Ishikawa (cell line): ENCODE measurements around the gene BRICD5.

Experiments used
- CEBPB ChIP-seq: IDR thresholded peaks from 2 replicates; pipeline ENCODE4 v1.6.1; 2012
- CREB1 ChIP-seq: IDR thresholded peaks from 2 replicates; pipeline ENCODE4 v1.6.1; 2012; ENCODE audit warnings: low read depth
- EGR1 ChIP-seq: IDR thresholded peaks from 2 replicates; pipeline ENCODE4 v1.6.1; 2012
- EP300 ChIP-seq: IDR thresholded peaks from 2 replicates; pipeline ENCODE4 v1.6.1; 2012; ENCODE audit warnings: borderline replicate concordance
- FOXM1 ChIP-seq: IDR thresholded peaks from 2 replicates; pipeline ENCODE4 v1.6.1; 2012; ENCODE audit warnings: low read depth, borderline replicate concordance
- MAX ChIP-seq: IDR thresholded peaks from 2 replicates; pipeline ENCODE4 v1.6.1; 2012
- RAD21 ChIP-seq: IDR thresholded peaks from 2 replicates; pipeline ENCODE4 v1.6.1; 2012; ENCODE audit warnings: low read depth
- TAF1 ChIP-seq: IDR thresholded peaks from 2 replicates; pipeline ENCODE4 v1.6.1; 2012; ENCODE audit warnings: low read depth, mild to moderate bottlenecking
- USF1 ChIP-seq: IDR thresholded peaks from 2 replicates; pipeline ENCODE4 v1.6.1; 2012
- YY1 ChIP-seq: IDR thresholded peaks from 2 replicates; pipeline ENCODE4 v1.6.1; 2012; ENCODE audit warnings: low read depth
- ZBTB7A ChIP-seq: IDR thresholded peaks from 2 replicates; pipeline ENCODE4 v1.6.1; 2012; ENCODE audit warnings: low read depth
- TF ChIP-seq, protein P1 (sequence below): IDR thresholded peaks from 2 replicates; pipeline ENCODE4 v1.6.1; 2012; ENCODE audit warnings: low read depth, mild to moderate bottlenecking

GRCh38 chr16:2190002-2190658 is 20.5 kb downstream of the BRICD5 start:
- TF ChIP-seq YY1 (no peak), EP300 (no peak), CREB1 (no peak), RAD21 (no peak), FOXM1 (no peak), CEBPB (no peak), ZBTB7A (no peak), TAF1 (no peak), MAX (no peak), EGR1 (no peak), USF1 (no peak)
- TF ChIP-seq, protein P1, sequence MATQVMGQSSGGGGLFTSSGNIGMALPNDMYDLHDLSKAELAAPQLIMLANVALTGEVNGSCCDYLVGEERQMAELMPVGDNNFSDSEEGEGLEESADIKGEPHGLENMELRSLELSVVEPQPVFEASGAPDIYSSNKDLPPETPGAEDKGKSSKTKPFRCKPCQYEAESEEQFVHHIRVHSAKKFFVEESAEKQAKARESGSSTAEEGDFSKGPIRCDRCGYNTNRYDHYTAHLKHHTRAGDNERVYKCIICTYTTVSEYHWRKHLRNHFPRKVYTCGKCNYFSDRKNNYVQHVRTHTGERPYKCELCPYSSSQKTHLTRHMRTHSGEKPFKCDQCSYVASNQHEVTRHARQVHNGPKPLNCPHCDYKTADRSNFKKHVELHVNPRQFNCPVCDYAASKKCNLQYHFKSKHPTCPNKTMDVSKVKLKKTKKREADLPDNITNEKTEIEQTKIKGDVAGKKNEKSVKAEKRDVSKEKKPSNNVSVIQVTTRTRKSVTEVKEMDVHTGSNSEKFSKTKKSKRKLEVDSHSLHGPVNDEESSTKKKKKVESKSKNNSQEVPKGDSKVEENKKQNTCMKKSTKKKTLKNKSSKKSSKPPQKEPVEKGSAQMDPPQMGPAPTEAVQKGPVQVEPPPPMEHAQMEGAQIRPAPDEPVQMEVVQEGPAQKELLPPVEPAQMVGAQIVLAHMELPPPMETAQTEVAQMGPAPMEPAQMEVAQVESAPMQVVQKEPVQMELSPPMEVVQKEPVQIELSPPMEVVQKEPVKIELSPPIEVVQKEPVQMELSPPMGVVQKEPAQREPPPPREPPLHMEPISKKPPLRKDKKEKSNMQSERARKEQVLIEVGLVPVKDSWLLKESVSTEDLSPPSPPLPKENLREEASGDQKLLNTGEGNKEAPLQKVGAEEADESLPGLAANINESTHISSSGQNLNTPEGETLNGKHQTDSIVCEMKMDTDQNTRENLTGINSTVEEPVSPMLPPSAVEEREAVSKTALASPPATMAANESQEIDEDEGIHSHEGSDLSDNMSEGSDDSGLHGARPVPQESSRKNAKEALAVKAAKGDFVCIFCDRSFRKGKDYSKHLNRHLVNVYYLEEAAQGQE: no peak
